K562 (cell line): ENCODE results near the gene PPP1CC. TPM values are rescaled to one million over a fixed set of nuclear protein-coding genes. Genes with fewer than 3 reads are reported as not detected.

Experiments used
- ATAC-seq: fragments of 200-7000 bp; cut with Tn5 transposase; 3 replicates; pipeline ENCODE4 v1.9.1; 2020; ENCODE audit warnings: moderate library complexity
- BruUV-seq: library from RNA; stranded (reverse); fragments of 400-500 nt; replicated peaks from 2 replicates; lab custom pipeline; 2021; lab: Mats Ljungman, UMichigan
- CTCF ChIA-PET: fragments of 300-600 bp; formaldehyde crosslinking; extraction: SDS; loops from one replicate; lab custom pipeline; 2021; ENCODE audit warnings: low intra/inter-chr PET ratio; lab: Yijun Ruan, JAX
- POLR2A ChIA-PET: fragments of 300-600, 350-650 bp; sonication (Branson Sonifier 250); formaldehyde crosslinking; extraction: SDS; loops from one replicate; lab custom pipeline; 2021; ENCODE audit warnings: antibody characterized with exemption, inconsistent platforms; lab: Yijun Ruan, JAX
- DNase-seq, 4 experiments: peaks; one replicate each; pipeline versions ENCODE4 v3.0.0 to v3.0.0-alpha.2; 2011 to 2018; ENCODE audit warnings: low spot score in 3 of 4, mixed read lengths in 3 of 4; ENCODE audit errors: extremely low read depth in 1 of 4
- FAIRE-seq: peaks from 2 replicates; lab custom pipeline; 2011; peaks lifted over from hg19 to GRCh38; lab: Jason Lieb, UNC
- H2AFZ ChIP-seq: 2 replicates; pipeline ENCODE4 v1.6.0; 2011; ENCODE audit warnings: low read depth, low read length, control low read depth, inconsistent platforms
- H3K27ac ChIP-seq: fragments of 200-600 bp; 3 replicates; pipeline ENCODE4 v1.8.0; 2011; ENCODE audit warnings: low read depth, mild to moderate bottlenecking, control low read depth, inconsistent platforms, low read length, moderate library complexity, mixed read lengths; ENCODE audit errors: extremely low read depth
- H3K27me3 ChIP-seq, 2 experiments: fragments of 300-600 bp in 1 of 2; 2 replicates in 1 of 2; 3 replicates in 1 of 2; pipeline versions ENCODE4 v1.6.0 to v1.8.0; 2011; ENCODE audit warnings: inconsistent platforms in 2 of 2, low read length in 2 of 2, mild to moderate bottlenecking in 1 of 2, mixed read lengths in 1 of 2, moderate library complexity in 1 of 2; ENCODE audit not compliant: control insufficient read depth in 2 of 2, insufficient read depth in 2 of 2
- H3K36me3 ChIP-seq: fragments of 300-600 bp; 3 replicates; pipeline ENCODE4 v1.8.0; 2011; ENCODE audit warnings: mild to moderate bottlenecking, low read length, inconsistent platforms; ENCODE audit not compliant: control insufficient read depth, insufficient read depth
- H3K4me1 ChIP-seq, 2 experiments: fragments of 200-600 bp in 1 of 2; replicated peaks in 1 of 2; 2 replicates in 1 of 2; 3 replicates in 1 of 2; pipeline versions ENCODE4 v1.5.1 to v1.8.0; 2011; ENCODE audit warnings: inconsistent platforms in 2 of 2, low read length in 2 of 2, mild to moderate bottlenecking in 1 of 2, mixed read lengths in 1 of 2, moderate library complexity in 1 of 2; ENCODE audit not compliant: control insufficient read depth in 2 of 2, insufficient read depth in 2 of 2
- H3K4me2 ChIP-seq: 2 replicates; pipeline ENCODE4 v1.6.1; 2011; ENCODE audit warnings: low read length, control low read depth, inconsistent platforms, mixed read lengths; ENCODE audit not compliant: insufficient read depth
- H3K4me3 ChIP-seq: fragments of 200-600 bp; sonication (generic), shearing (Covaris generic); 2 replicates; pipeline ENCODE4 v1.5.1; 2016; ENCODE audit warnings: control low read depth, inconsistent platforms
- H3K79me2 ChIP-seq: fragments of 200-600 bp; 3 replicates; pipeline ENCODE4 v1.8.0; 2011; ENCODE audit warnings: low read length, inconsistent platforms; ENCODE audit not compliant: control insufficient read depth, insufficient read depth
- H3K9ac ChIP-seq, 2 experiments: 2 replicates each; pipeline versions ENCODE4 v1.6.0 to v1.6.1; 2011; ENCODE audit warnings: low read depth in 2 of 2, low read length in 2 of 2, control low read depth in 1 of 2, inconsistent platforms in 1 of 2, mild to moderate bottlenecking in 1 of 2, mixed read lengths in 1 of 2; ENCODE audit not compliant: insufficient read depth in 1 of 2
- H3K9me1 ChIP-seq: one replicate; pipeline ENCODE4 v1.6.0; 2011; ENCODE audit warnings: inconsistent platforms, mild to moderate bottlenecking, low read length, moderate library complexity; ENCODE audit not compliant: control insufficient read depth, insufficient read depth
- H3K9me3 ChIP-seq: replicated peaks from 2 replicates; pipeline ENCODE4 v1.5.1; 2011; ENCODE audit warnings: low read depth, low read length, inconsistent platforms; ENCODE audit not compliant: control insufficient read depth, insufficient read depth
- H4K20me1 ChIP-seq: replicated peaks from 2 replicates; pipeline ENCODE4 v1.6.1; 2011; ENCODE audit warnings: low read length, inconsistent platforms, mixed read lengths; ENCODE audit not compliant: control insufficient read depth, insufficient read depth
- DPF2 ChIP-seq: fragments of 450-650 bp; IDR thresholded peaks from 2 replicates; pipeline ENCODE4 v1.6.1; 2016
- RFX1 ChIP-seq: fragments of 450-650 bp; IDR thresholded peaks from 2 replicates; pipeline ENCODE4 v1.6.1; 2016; ENCODE audit warnings: mild to moderate bottlenecking, moderate library complexity
- SNIP1 ChIP-seq: fragments of 450-650 bp; IDR thresholded peaks from 2 replicates; pipeline ENCODE4 v1.7.1; 2017; ENCODE audit warnings: low read depth, mild to moderate bottlenecking
- WHSC1 ChIP-seq: IDR thresholded peaks from one replicate; pipeline ENCODE4 v1.6.1; 2012; ENCODE audit warnings: low read length, control low read depth, inconsistent platforms
- ZBTB7A ChIP-seq: IDR thresholded peaks from 2 replicates; pipeline ENCODE4 v1.6.1; 2011; ENCODE audit warnings: low read depth, mild to moderate bottlenecking, low read length, moderate library complexity, borderline replicate concordance; ENCODE audit not compliant: control insufficient read depth
- ZNF134 ChIP-seq: fragments of 250-450 bp; sonication (Bioruptor Pico); conservative IDR thresholded peaks from 2 replicates; pipeline ENCODE4 v1.4.0; 2020
- WGBS: fragments of 100-300 bp; shearing (Covaris generic); methylation state at CpG from one replicate; pipeline ENCODE4 v1.1.6; 2016; ENCODE audit warnings: low coverage, mixed read lengths; ENCODE audit not compliant: insufficient coverage; ENCODE audit errors: missing lambda C conversion rate; 5-methylcytosine and 5-hydroxymethylcytosine counted together
- in situ Hi-C: fragments of 300-500 bp; cut with MboI; formaldehyde crosslinking; loops from 4 replicates; pipeline ENCODE4 v1.15.0; 2018; ENCODE audit warnings: inconsistent platforms, mixed read lengths
- intact Hi-C: fragments of 100-400 bp; cut with micrococcal nuclease; formaldehyde crosslinking; loops from 2 replicates; pipeline ENCODE4 v1.14.2; 2022
- polyA plus RNA-seq, 8 experiments: library from polyadenylated mRNA; depleted of rRNA in 4 of 8; stranded (reverse) in 5 of 8; unstranded in 3 of 8; fragments of >200 nt; fragmentation: Nextera tagmentation in 2 of 8; fragmentation: Illumina TruSeq in 1 of 8; extraction: Ambion mirVana in 2 of 8; extraction: Trizol in 1 of 8; gene quantifications; 2 replicates each; pipeline versions ENCODE4 v1.2.1 to v1.2.3, GENCODE V29; 2011 to 2014; ENCODE audit warnings: inconsistent platforms in 1 of 8, missing spikeins in 1 of 8
- total RNA-seq, 7 experiments: library from RNA; depleted of rRNA in 6 of 7; stranded (reverse); fragments of >200 nt in 6 of 7; fragmentation: Illumina TruSeq in 2 of 7; extraction: Trizol in 2 of 7; gene quantifications; 2 replicates each; pipeline versions ENCODE4 v1.2.1 to v1.2.3, GENCODE V29; 2011 to 2021; ENCODE audit warnings: low replicate concordance in 1 of 7
- TF ChIP-seq, protein P1 (sequence below): sonication (generic); formaldehyde crosslinking; IDR thresholded peaks from 2 replicates; pipeline ENCODE4 v1.8.0; 2022; ENCODE audit warnings: mild to moderate bottlenecking, missing genetic modification reagents
- TF ChIP-seq, protein P2 (sequence below): fragments of 250-450 bp; sonication (Bioruptor Pico); IDR thresholded peaks from 2 replicates; pipeline ENCODE4 v1.8.0; 2022; ENCODE audit warnings: inconsistent platforms, mild to moderate bottlenecking, moderate library complexity, borderline replicate concordance

PPP1CC gene
- total and polyA plus RNA-seq, 9 of the 15 experiments (the other 6 are each of a cell fraction or from before 2014, with no cell fraction given) = 67.4 to 286 (median 195) TPM

DNA sequence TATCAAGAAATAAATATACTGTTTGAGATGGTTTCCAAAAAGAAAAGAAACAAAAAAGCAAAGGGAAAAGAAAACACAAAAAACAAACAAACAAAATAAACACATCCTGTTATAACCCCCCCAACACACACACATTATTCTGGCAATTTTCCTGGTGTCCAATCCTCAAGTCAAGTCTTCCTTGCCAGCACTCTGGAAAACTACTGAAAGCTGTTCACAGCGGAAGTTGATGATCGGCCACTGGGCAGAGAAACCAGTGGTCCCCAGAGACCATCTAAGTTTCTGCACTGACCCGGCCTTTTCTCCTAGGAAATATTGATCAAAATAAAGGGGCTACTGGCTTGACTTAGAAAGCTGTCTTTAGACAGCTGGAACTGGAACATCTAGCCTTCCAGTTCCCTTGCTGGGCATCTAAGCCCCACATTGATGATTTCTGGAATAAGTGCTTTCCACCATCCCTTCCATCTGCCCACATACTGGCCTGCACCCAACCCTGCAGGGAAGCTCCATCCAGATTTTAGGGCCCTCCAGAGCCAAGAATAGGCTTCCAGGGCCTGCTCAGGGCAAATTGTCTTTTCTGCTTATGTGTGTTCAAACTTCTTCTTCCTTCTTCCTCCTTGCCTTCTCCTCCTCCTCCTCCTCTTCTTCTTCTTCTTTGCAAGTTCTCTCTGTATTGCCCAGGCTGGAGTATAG, 11.6 kb upstream of the PPP1CC start:
- ATAC-seq (no peak), DNase-seq (no peak), FAIRE-seq (no peak)
- WGBS = 55% methylated on average over 3 of the region's 3 CpGs
- Histone ChIP-seq H3K9me3 (no peaks in the 10 kb centered on the region), H3K4me3 (no peak overlapping the region), H3K9me1 (no peaks in the 10 kb centered on the region), H3K4me1 (no peaks in the 10 kb centered on the region), H3K36me3 (no peaks in the 10 kb centered on the region), H2AFZ (no peak overlapping the region), H4K20me1 (no peaks in the 10 kb centered on the region), H3K27ac (no peak overlapping the region), H3K27me3 (no peaks in the 10 kb centered on the region), H3K4me2 (no peak overlapping the region), H3K79me2 (no peaks in the 10 kb centered on the region), H3K9ac (no peak overlapping the region)
- no TSS peak for BruUV-seq
- POLR2A ChIA-PET = interaction anchor here (1.5 kb wide), 1 partner anchor 13 kb away, joined by 6 read pairs; no protein-coding TSS in a partner anchor
- CTCF ChIA-PET = interaction anchor here (0.6 kb wide), 1 partner anchor 122 kb away, joined by 4 read pairs; no protein-coding TSS in a partner anchor
- TF ChIP-seq ZBTB7A (no peak), SNIP1 (no peak), DPF2 (no peak), ZNF134 (CRISPR knock-in tag) (no peak), RFX1 (no peak), WHSC1 (no peak)
- TF ChIP-seq, protein P1, sequence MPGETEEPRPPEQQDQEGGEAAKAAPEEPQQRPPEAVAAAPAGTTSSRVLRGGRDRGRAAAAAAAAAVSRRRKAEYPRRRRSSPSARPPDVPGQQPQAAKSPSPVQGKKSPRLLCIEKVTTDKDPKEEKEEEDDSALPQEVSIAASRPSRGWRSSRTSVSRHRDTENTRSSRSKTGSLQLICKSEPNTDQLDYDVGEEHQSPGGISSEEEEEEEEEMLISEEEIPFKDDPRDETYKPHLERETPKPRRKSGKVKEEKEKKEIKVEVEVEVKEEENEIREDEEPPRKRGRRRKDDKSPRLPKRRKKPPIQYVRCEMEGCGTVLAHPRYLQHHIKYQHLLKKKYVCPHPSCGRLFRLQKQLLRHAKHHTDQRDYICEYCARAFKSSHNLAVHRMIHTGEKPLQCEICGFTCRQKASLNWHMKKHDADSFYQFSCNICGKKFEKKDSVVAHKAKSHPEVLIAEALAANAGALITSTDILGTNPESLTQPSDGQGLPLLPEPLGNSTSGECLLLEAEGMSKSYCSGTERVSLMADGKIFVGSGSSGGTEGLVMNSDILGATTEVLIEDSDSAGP = no peak
- TF ChIP-seq, protein P2, sequence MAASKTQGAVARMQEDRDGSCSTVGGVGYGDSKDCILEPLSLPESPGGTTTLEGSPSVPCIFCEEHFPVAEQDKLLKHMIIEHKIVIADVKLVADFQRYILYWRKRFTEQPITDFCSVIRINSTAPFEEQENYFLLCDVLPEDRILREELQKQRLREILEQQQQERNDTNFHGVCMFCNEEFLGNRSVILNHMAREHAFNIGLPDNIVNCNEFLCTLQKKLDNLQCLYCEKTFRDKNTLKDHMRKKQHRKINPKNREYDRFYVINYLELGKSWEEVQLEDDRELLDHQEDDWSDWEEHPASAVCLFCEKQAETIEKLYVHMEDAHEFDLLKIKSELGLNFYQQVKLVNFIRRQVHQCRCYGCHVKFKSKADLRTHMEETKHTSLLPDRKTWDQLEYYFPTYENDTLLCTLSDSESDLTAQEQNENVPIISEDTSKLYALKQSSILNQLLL (CRISPR knock-in tag) = no peak
- intact Hi-C loops (no loop called here), in situ Hi-C loops (no loop called here)
